Neural progenitor cell (in vitro differentiated cells): ENCODE measurements around the gene SMAD4.

Source experiments
- EZH2phosphoT487 ChIP-seq: fragments of 200-600 bp; sonication (generic); IDR thresholded peaks from 2 replicates; pipeline ENCODE4 v1.6.1; 2017; ENCODE audit warnings: antibody characterized with exemption
- TF ChIP-seq, protein P1 (sequence below): fragments of 200-600 bp; sonication (generic); IDR thresholded peaks from 2 replicates; pipeline ENCODE4 v1.5.1; 2017; ENCODE audit warnings: antibody characterized with exemption, mild to moderate bottlenecking

DNA sequence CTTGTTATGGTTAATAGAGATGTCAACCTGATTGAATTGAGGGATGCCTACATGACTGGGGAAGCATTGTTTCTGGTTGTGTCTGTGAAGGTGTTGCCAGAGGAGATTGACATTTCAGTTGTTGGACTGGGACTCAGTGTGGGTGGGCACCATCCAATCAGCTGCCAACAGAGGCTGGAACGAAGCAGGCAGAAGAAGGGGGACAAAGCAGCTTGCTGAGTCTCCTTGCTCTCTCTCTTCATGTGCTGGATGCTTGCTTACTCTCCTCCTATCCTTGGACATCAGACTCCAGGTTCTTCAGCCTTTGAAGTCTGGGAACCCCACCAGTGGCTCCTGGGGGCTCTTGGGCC lies 22.2 kb upstream of the SMAD4 start:
- TF ChIP-seq, protein P1, sequence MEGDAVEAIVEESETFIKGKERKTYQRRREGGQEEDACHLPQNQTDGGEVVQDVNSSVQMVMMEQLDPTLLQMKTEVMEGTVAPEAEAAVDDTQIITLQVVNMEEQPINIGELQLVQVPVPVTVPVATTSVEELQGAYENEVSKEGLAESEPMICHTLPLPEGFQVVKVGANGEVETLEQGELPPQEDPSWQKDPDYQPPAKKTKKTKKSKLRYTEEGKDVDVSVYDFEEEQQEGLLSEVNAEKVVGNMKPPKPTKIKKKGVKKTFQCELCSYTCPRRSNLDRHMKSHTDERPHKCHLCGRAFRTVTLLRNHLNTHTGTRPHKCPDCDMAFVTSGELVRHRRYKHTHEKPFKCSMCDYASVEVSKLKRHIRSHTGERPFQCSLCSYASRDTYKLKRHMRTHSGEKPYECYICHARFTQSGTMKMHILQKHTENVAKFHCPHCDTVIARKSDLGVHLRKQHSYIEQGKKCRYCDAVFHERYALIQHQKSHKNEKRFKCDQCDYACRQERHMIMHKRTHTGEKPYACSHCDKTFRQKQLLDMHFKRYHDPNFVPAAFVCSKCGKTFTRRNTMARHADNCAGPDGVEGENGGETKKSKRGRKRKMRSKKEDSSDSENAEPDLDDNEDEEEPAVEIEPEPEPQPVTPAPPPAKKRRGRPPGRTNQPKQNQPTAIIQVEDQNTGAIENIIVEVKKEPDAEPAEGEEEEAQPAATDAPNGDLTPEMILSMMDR, result no peak
- TF ChIP-seq EZH2phosphoT487, result no peak
